22Rv1 (cell line): Measurements from ENCODE around the gene UBAP2.

Source experiments
- H3K27ac ChIP-seq: fragments of 450-650 bp; 2 replicates; pipeline ENCODE4 v1.5.1; 2017
- ZFX ChIP-seq: fragments of 450-650 bp; IDR thresholded peaks from 2 replicates; pipeline ENCODE4 v1.6.1; 2017; ENCODE audit warnings: antibody characterized with exemption, borderline replicate concordance
- TF ChIP-seq, protein P1 (sequence below): fragments of 450-650 bp; IDR thresholded peaks from 2 replicates; pipeline ENCODE4 v1.5.1; 2017; ENCODE audit warnings: mild to moderate bottlenecking

UBAP2 gene

GRCh38 chr9:33881635-33882034 lies 167.1 kb downstream of the UBAP2 start:
- TF ChIP-seq, protein P1, sequence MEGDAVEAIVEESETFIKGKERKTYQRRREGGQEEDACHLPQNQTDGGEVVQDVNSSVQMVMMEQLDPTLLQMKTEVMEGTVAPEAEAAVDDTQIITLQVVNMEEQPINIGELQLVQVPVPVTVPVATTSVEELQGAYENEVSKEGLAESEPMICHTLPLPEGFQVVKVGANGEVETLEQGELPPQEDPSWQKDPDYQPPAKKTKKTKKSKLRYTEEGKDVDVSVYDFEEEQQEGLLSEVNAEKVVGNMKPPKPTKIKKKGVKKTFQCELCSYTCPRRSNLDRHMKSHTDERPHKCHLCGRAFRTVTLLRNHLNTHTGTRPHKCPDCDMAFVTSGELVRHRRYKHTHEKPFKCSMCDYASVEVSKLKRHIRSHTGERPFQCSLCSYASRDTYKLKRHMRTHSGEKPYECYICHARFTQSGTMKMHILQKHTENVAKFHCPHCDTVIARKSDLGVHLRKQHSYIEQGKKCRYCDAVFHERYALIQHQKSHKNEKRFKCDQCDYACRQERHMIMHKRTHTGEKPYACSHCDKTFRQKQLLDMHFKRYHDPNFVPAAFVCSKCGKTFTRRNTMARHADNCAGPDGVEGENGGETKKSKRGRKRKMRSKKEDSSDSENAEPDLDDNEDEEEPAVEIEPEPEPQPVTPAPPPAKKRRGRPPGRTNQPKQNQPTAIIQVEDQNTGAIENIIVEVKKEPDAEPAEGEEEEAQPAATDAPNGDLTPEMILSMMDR = no peak
- no peak for TF ChIP-seq ZFX
- H3K27ac ChIP-seq = no peak overlapping the region

GRCh38 chr9:33880211-33881089 lies 168.2 kb downstream of the UBAP2 start:
- H3K27ac ChIP-seq = no peak overlapping the region
- TF ChIP-seq ZFX = no peak
- TF ChIP-seq, protein P1 = no peak

GRCh38 chr9:33878691-33879366 lies 169.9 kb downstream of the UBAP2 start:
- no peak for TF ChIP-seq ZFX
- TF ChIP-seq, protein P1 = no peak
- peak overlapping the region; percentile 19; the same call in 1 of the 2 replicates for H3K27ac ChIP-seq

DNA sequence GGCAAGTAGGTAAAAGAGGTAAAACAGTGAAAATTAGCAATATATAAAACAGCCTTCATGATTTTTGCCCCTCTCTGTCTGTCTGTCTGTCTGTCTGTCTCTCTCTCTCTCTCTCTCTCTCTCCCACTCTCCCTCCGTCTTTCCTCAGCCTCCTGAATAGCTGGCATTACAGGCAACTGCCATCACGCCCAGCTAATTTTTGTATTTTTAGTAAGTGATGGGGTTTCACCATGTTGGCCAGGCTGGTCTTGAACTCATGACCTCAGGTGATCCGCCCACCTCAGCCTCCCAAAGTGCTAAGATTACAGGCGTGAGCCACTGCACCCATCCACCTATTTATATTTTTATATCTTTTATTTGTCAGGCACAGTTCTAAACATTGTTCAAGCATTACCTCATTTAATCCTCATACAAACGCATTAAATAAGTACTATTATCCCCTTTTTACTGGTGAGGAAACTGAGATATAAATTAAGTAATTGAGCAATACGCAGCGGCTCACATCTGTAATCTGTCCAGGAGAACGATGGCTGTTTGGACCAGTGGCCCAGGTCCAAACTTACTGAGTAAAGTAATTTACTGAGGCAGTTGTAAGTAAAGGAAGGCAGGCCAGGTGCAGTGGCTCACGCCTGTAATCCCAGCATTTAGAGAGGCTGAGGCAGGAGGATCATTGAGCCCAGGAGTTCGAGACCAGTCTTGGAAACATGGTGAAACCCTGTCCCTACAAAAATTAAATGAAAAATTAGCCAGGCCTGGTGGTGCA lies 170.8 kb downstream of the UBAP2 start:
- TF ChIP-seq ZFX = no peak
- TF ChIP-seq, protein P1 = no peak
- H3K27ac ChIP-seq = peak overlapping the region; percentile 19; the same call in 1 of the 2 replicates
